GM19240 (cell line): Measurements from ENCODE around the gene TEX54.
"Not testable (repeated sequence)": the region's sequence is repeated elsewhere in the genome, so short reads cannot be mapped to it uniquely, and the experiment has no call there.

Experiments
- DNase-seq: peaks from one replicate; pipeline ENCODE4 v3.0.0; 2011; ENCODE audit warnings: low spot score; ENCODE audit not compliant: insufficient read length

Gene TEX54

DNA sequence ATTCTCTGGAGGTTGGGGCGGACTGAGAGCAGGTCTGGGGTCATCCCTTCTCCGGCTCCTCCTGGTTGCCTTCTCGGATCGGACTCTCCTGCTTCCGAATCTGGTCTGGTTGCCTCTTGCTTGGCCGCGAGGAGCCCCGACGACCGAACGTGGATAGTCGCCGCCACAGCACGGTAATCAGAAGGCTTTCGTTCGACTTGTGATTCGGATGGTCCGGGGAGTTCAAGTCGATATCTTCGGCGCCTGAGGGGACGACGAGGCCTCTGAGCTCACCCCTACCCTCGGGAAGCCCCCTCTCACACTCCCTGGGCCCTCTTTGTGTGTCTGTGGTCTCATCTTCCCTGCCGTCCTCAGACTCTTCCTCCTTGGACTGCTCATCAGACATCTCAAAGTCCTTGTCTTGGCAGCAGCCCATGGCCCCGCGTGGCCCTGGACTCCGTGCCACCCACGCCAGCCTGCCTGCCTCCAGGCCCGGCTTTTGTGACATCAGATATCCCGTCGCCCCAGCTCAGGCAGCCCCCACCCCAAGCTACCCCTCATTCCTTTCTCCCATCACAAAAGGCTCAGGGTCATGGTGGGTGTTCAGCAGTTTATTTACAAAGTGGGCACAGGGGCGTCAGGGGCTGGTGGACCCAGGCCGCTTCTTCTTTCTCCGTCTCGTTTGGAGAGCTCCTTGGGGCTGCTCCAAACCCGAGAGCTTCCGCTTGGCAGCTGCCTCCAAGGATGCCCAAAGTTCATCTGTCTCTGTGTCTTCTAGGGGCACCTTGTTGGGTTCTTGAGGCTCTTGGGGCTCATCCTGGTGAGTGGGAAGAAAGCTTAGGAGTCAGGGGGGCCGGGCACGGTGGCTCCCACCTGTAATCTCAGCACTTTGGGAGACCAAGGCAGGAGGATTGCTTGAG is at the start of gene TEX54:
TEX54 (minus strand) TSS at position 506 of the 899 bp plus-strand sequence.
- DNase-seq = no peak

DNA sequence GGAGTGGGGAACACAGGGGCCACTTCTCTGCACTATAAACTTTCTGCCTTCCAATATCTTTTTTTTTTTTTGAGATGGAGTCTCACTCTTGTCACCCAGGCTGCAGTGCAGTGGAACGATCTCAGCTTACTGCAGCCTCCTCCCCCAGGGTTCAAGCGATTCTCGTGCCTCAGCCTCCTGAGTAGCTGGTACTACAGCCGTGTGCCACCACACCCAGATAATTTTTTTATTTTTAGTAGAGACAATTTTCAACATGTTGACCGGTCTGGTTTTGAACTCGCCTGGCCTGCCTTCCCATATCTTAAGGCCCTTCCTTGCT is 49.7 kb upstream of the TEX54 start:
- no peak for DNase-seq

DNA sequence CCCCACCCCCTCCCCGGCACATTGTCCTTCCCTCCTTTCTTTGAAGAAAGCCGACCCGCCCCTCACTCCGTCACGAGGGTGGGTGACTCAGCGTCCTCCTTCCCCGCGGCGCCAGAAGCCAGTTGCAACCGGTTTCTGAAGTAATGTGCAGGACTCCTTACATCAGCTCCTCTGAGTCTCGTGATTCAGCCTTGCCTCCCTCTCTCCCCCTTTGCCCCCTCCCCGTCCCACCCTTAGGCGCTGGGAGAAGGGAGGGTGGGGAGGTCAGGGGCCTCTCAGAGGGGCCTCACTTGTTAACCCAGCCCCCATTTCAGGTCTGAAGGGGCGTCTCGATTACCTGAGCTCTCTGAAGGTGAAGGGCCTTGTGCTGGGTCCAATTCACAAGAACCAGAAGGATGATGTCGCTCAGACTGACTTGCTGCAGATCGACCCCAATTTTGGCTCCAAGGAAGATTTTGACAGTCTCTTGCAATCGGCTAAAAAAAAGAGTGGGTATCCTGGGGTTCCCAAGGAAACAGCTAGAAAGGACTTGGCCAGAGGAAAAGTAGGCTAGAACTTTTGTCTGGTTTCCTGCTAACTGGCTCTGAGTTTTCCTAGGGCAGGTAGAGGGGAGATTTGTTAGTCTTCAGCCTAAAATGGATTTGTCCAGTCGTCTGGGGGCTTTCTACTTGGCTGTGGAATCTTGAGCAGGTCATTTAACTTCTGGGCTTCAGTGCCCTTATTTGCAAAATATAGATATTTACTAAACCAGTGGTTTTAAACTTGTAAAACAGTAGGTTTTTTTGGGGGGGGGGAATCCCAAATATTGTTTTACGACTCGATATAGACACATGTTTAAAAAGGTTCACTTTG is 49.2 kb upstream of the TEX54 start:
- peak; percentile 76 for DNase-seq

DNA sequence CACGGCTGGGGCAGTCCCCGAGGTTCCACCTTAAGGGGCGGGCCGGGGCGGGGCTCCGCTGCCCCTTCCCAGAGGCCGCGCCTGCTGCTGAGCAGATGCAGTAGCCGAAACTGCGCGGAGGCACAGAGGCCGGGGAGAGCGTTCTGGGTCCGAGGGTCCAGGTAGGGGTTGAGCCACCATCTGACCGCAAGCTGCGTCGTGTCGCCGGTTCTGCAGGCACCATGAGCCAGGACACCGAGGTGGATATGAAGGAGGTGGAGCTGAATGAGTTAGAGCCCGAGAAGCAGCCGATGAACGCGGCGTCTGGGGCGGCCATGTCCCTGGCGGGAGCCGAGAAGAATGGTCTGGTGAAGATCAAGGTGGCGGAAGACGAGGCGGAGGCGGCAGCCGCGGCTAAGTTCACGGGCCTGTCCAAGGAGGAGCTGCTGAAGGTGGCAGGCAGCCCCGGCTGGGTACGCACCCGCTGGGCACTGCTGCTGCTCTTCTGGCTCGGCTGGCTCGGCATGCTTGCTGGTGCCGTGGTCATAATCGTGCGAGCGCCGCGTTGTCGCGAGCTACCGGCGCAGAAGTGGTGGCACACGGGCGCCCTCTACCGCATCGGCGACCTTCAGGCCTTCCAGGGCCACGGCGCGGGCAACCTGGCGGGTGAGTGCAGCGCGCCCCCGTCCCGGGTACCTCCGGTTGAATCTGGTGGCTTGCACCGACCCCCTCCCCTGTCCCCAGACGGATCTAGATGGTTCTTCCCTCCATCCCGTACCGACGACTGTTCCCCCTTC is 48.4 kb upstream of the TEX54 start, which contains the start of gene SLC3A2:
SLC3A2 (plus strand) TSS at position 94 of the 776 bp plus-strand sequence; CDS start at position 222, 128 bp downstream.
- peak; percentile 79 for DNase-seq

DNA sequence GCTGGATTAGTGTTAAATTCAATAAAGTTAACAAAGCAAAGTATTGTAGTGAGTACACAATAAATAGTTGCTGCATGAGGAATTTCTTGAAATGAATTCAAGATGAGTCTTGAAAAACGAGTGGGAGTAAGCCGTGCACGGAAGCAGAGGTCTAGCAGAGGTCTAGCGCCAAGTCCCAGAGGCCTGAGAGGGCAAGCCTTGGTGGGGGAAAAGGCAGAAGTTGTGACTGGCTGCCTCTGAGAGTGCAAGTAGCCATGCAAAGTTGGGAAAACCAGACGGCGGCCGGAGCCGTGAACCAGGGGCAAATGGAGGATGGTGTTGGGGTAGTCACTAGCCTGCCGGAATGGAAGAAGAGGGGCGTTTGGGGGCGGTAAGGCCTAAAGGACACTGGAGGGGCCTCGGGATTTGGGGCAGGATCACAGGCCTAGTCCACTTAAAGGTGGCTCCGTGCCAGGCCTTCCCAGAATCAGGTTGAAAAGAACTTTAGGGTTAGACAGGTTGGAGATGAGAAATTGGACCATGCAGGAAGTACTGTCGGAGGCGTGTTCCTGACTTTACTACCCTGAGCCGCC is 47.7 kb upstream of the TEX54 start:
- no peak for DNase-seq

DNA sequence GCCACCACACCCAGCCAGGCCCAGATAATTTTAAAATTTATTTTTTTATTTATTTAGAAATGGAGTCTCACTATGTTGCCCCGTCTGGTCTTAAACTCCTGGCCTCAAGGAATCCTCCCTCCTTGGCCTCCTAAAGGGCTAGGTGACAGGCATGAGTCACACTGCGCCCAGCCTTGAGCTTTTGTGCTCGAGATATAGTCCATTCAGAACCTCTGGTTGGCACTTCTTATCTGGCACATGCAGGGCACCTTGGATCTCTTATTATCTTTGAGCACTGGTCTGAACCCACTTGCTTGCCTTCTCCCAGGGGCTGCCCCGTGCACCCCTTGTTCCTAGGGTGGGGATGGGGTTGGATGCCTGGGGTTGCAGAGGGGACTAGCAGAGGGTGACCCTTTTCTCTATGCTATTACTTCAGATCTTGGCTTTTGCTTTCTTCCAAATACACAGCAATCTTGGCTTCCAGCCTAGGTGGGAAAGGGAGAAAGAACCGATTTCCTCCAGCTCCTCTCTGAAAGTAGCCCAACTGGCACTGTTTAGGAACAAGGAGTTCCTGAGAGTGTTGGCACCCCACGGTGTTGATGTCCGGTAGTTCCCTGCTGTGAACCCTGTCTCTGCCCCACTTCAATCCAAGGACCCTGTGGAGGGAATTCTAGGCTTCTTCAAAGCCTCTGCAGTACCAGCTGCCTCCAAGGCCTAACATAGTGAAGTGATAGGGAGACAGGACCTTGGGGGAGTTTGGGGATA is 46.8 kb upstream of the TEX54 start:
- no peak for DNase-seq

DNA sequence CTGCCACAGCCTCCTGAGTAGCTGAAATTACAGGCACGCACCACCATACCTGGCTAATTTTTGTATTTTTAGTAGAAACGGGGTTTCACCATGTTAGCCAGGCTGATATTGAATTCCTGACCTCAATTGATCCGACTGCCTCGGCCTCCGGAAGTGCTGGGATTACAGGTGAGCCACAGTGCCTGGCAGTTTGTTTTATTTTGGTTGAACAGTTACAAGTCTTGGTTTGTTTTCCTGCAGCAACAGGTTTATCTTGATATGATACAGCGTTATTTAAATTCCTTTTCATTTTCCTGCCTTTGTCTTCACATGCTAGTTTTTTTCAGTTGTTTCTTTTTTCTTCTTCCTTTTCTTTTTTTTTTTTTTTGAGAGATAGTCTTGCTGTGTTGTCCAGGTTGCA is 44.1 kb upstream of the TEX54 start:
- no peak for DNase-seq

DNA sequence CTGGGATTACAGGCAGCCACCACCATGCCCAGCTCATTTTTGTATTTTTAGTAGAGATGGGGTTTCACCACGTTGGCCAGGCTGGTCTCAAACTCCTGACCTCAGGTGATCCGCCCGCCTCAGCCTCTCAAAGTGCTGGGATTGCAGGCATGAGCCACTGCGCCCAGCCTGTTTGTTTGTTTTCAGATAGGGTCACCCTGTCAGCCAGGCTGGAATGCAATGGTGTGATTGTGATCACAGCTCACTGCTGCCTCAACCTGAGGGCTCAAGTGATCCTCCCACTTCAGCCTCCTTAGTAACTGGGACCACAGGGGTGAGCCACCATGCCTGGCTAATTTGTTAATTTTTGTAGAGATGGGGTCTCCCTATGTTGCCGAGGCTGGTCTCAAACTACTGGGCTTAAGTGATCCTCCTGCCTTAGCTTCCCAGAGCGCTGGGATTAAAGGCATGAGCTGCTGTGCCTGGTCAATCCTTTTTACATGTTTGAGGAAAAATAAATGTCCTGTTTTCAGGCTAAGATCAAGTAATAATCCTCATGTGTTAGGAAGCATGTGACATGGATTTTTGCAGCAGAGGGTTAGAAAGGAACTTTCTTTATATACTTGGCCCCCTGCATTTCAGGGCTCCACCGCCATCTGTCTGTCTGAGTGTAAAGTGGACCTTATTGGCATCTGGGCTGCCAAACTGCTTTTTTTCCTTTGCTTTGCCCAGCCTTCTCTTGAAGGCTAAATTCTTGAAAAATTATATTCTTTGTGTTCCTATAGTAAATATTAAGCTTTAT is 43.2 kb upstream of the TEX54 start:
- no peak for DNase-seq

DNA sequence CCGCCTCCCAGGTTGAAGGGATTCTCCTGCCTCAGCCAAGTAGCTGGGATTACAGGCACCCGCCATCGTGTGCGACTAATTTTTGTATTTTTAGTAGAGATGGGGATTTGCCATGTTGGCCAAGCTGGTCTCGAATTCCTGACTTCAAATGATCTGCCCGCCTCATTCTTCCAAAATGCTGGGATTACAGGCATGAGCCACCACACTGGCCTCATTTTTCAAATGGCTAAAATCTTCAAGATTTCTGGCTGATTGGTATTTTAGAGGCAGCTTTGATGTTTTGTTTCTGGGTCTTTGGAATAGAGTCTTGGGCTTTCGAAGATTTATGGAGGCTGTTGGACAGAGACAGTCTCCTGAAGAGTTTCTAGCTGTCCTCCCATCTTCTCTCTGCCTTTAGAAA is 42.2 kb upstream of the TEX54 start:
- DNase-seq = no peak

DNA sequence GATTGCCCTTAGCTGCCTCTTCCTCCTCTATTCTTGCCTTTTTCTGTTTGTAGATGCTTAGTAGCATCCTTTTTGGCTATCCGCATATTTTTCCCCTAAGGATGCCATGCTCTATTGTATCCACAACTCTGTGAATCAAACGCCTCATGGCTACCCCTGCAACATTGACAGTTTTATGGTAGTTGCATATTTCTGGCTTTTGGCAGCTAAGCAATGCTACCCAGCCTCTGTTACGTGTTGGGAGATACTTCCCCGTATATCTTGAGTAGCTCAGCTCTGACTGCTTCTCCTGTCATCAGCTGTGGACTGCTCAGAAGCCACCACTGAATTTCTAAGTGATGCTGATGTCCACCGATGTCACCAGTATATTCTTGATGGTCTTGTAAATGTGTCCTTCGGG is 33.0 kb upstream of the TEX54 start:
- DNase-seq = no peak

DNA sequence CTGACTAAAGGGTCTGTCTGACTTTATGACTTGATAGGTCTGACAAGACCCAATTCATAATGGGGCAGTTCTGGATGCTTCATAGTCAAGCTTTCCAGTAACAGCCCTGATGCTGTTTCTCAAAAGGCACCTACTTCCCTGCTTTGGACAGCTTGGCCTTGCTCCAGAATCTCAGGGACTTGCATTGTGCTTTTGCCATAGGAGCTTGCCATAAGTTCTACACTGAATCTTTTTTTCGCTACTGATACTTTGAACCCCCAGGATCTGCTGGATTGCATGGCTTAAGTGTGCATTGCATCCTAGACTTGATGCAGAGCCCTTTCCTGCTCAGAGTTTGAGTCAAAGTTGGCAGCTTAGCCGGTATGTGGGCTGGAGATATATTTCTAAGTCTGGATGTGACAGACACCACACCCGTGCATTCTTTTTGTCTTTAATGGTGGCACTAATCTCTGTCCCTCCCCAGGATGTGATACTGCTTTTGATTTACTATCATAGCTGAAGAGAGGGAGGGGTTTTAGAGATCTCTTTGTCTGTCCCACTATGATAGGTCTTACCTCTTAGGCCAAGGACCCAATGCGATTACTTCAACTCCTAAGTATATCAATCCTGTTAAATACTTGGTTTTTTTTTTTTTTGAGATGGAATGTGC is 31.2 kb upstream of the TEX54 start:
- no peak for DNase-seq

DNA sequence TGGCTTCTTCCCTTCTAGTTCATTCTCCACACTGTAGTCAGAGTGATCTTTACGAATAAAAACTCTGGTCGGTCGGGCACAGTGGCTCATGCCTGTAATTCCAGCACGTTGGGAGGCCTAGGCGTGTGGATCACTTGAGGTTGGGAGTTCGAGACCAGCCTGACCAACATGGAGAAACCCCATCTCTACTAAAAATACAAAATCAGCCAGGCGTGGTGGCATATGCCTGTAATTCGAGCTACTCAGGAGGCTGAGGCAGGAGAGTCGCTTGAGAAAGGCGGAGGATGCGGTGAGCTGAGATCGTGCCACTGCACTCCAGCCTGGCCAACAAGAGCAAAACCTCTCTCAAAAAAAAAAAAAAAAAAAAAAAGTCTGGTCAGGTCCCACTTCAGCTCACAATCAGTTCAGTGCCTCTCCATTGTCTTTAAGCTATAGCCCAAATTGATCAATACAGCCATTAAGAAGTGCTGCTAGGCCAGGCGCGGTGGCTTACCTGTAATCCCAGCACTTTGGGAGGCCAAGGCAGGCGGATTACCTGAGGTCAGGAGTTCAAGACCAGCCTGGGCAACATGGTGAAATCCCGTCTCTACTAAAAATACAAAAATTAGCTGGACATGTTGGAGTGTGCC is 29.0 kb upstream of the TEX54 start:
- DNase-seq = not testable (repeated sequence)

DNA sequence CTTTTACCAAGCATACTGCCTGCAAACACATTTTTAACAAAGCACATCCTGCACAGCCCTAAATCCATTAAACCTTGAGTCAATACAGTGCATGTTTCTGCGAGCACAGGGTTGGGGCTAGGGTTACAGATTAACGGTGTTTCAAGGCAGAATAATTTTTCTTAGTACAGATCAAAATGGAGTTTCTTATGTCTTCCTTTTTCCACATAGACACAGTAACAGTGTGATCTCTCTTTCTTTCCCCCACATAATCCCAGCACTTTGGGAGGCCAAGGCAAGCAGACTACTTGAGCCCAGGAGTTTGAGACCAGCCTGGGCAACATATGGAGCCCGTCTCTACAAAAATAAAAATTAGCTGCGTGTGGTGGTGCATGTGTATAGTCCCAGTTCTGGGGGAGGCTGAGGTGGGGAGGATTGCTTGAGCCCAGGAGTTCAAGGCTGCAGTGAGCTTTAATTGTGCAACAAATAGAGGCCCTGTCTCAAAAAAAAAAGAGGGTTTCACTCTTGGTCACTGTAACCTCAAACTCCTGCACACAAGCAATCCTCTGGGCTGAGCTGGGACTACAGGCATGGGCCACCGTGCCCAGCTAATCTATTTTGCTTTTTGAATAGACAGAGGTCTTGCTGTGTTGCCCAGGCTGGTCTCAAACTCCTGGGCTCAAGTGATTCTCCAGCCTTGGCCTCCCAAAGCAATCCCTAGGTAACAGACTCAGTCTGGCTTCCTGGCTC is 28.4 kb upstream of the TEX54 start:
- no peak for DNase-seq

DNA sequence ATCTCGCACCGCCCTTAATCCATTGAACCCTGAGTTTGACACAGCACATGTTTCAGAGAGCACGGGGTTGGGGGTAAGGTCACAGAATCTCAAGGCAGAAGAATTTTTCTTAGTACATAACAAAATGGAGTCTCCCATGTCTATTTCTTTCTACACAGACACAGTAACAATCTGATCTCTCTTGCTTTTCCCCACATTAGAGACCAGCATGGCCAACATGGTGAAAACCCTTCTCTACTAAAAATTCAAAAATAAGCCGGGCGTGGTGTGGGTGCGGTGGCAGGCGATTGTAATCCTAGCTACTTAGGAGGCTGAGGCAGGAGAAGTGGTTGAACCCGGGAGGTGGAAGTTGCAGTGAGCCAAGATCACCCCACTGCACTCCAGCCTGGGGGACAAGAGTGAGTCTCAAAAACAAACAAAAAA is 26.7 kb upstream of the TEX54 start:
- DNase-seq = not testable (repeated sequence)

DNA sequence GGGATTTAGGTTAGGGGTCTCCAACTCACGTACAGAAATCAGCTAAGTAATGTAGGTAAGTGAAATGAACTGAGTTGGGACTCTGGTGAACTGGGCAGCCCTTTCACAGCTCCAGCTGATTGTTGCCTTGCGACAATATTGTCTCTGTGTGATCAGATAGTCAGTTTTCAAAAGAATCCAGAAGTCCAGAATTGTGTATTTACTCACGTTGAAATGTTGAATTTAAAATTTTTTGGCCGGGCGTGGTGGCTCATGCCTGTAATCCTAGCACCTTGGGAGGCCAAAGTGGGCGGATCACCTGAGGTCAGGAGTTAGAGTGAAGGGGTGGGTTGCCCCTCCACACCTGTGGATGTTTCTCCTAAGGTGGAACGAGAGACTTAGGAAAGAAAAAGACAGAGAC is 25.6 kb upstream of the TEX54 start:
- no peak for DNase-seq

DNA sequence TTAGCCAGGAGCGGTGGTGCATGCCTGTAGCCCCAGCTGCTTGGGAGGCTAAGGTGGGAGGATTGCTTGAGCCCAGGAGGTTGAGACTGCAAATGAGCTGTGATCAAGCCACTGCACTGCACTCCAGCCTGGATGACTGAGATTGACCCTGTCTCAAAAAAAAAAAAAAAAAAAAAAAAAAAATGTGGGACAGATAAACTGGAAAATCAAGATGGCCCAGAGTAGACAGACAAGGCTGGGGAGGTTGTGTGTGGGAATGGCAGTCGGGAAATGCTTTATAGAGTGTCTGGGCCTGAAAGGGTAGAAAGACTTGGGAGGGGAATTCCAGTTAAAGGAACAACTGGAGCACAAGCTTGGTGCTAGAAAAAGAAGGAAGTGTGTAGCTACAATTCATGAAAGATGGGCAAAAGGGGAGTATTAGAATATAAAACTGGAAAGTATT is 24.9 kb upstream of the TEX54 start:
- no peak for DNase-seq

DNA sequence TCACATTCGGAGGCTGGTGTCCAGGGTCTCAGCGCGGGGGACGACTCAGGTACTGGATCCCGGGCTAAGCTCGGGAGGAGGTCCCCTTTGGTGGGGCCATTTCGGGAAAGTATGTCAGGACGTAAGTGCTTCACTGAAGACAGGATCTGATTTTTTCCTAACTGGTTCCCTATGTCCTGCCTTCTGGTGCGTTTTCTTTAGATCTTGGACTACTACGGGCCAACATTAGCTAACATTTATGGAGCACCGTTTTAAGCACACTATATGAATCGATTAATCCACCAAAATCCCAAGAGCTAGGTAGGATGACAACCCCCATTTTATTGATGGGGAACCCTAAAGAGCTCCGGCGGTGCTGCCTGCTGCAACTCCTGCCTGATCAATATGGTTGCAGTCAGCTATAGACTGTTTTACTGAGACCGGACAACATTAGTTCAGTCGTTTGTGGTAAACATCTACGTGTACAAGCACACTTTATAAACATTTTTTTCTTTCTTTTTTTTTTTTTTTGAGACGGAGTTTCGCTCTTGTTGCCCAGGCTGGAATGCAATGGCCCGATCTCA is 23.8 kb upstream of the TEX54 start:
- no peak for DNase-seq
